ENCODE results near the gene C1QTNF1. TPM values are rescaled to one million over a fixed set of nuclear protein-coding genes. Genes with fewer than 3 reads are reported as not detected.
A peak's percentile ranks its signal among the peaks of the same experiment; 100 is the strongest.

Gene C1QTNF1
- total and polyA plus RNA-seq, 9 of the 15 experiments (the other 6 are each of a cell fraction or from before 2014, with no cell fraction given) = 0.09 TPM; not detected in 8

- TF ChIP-seq NFXL1 (CRISPR knock-in tag; IDR thresholded peaks at IDR 0.05) (no peak), NFE2L1 (tag; IDR thresholded peaks at IDR 0.05; ENCODE audit: borderline replicate concordance, low read depth) (no peak), ZNF778 (CRISPR knock-in tag; IDR thresholded peaks at IDR 0.05) (no peak), RFX1 (IDR thresholded peaks at IDR 0.05) (peak; percentile 89), MAFF (IDR thresholded peaks at IDR 0.05; ENCODE audit: low read length) (no peak), TCF3 (CRISPR knock-in tag; IDR thresholded peaks at IDR 0.05) (peak; percentile 33; the same call in 1 of the 2 replicates), ZNF444 (CRISPR knock-in tag; IDR thresholded peaks at IDR 0.05) (no peak), CTBP1 (IDR thresholded peaks at IDR 0.05; ENCODE audit: borderline replicate concordance) (peak; percentile 42; the same call in 1 of the 2 replicates), ZBTB1 (CRISPR knock-in tag; IDR thresholded peaks at IDR 0.05; ENCODE audit: borderline replicate concordance, low read depth) (no peak), E2F5 (CRISPR knock-in tag; IDR thresholded peaks at IDR 0.05) (no peak), HBP1 (CRISPR knock-in tag; IDR thresholded peaks at IDR 0.05) (no peak), ZNF586 (CRISPR knock-in tag; conservative IDR thresholded peaks at IDR 0.05) (no peak), POU5F1 (IDR thresholded peaks at IDR 0.05; ENCODE audit: borderline replicate concordance, low read depth, low read length, partially characterized antibody) (no peak)
These were observed 35.8 kb upstream of the C1QTNF1 start (continued) for GRCh38 chr17:78988152-78988551.

Measured in K562 (cell line).